ENCODE results near the gene CNTRL. TPM values are rescaled to one million over a fixed set of nuclear protein-coding genes. Genes with fewer than 3 reads are reported as not detected.

The CNTRL gene
- total and polyA plus RNA-seq, 2 donors (not counting 1 experiment from before 2014, with no cell fraction given) = 40.0 to 146 TPM

- H3K9me3 Mint-ChIP-seq (ENCODE audit: insufficient read depth) = no peaks in the 10 kb centered on the region
- ATAC-seq (ENCODE audit: low read depth) = no peak
These were observed 20.3 kb downstream of the CNTRL start for GRCh38 chr9:121095057-121095456.

More at GRCh38 chr9:121095057-121095456, 20.3 kb downstream of the CNTRL start:
- H3K9ac ChIP-seq (ENCODE audit: low read length) = no peak overlapping the region
- H3K79me2 ChIP-seq (ENCODE audit: control insufficient read depth, insufficient read depth, low read length) = peaks cover 9% of the 10 kb centered on the region
- POLR2A ChIA-PET = no interaction called here
- Mint-ChIP-seq H3K4me3 (no peak overlapping the region), H3K27me3 (no peaks in the 10 kb centered on the region), H3K27ac (no peak overlapping the region), H3K4me1 (peaks cover 16% of the 10 kb centered on the region)
- H3K4me3 ChIP-seq (ENCODE audit: control extremely low read depth in 1 of 5, extremely low read depth in 1 of 5, insufficient read depth in 1 of 5, low read depth in 2 of 5, low read length in 4 of 5) = no peak overlapping the region
- DNase-seq = no peak
- H3K36me3 ChIP-seq (replicated peaks in 1 of 2; ENCODE audit: control extremely low read depth in 1 of 2, control insufficient read depth in 1 of 2, extremely low read depth in 1 of 2, insufficient read depth in 2 of 2, low read length in 1 of 2) = peaks cover 8 to 50% of the 10 kb centered on the region in 2 experiments
- H3K27me3 ChIP-seq (replicated peaks in 1 of 4; ENCODE audit: control extremely low read depth in 1 of 4, control insufficient read depth in 3 of 4, insufficient read depth in 4 of 4, low read length in 3 of 4) = no peaks in the 10 kb centered on the region
- intact Hi-C loops (cut with micrococcal nuclease) = no loop called here
- no peaks in the 10 kb centered on the region for H4K20me1 ChIP-seq (ENCODE audit: control insufficient read depth, insufficient read depth, low read length, poor library complexity, severe bottlenecking)
- TF ChIP-seq CTCF (IDR thresholded peaks at IDR 0.05) = no peak
- no peak for TF ChIP-seq EZH2 (IDR thresholded peaks at IDR 0.05; ENCODE audit: borderline replicate concordance, insufficient read depth, low read depth, low read length, poor library complexity, severe bottlenecking)
- peaks cover 14 to 15% of the 10 kb centered on the region in 2 donors for H3K4me1 ChIP-seq (ENCODE audit: control insufficient read depth in 2 of 2, insufficient read depth in 2 of 2, low read length in 2 of 2)
- CTCF ChIA-PET = no interaction called here
- no peak overlapping the region for H2AFZ ChIP-seq (ENCODE audit: insufficient read depth, low read depth, low read length, poor library complexity, severe bottlenecking)
- H3K9me3 ChIP-seq (ENCODE audit: control extremely low read depth in 1 of 3, control insufficient read depth in 2 of 3, insufficient read depth in 1 of 3, low read length in 2 of 3) = no peaks in the 10 kb centered on the region
- H3K4me2 ChIP-seq (replicated peaks; ENCODE audit: low read depth, low read length, poor library complexity, severe bottlenecking) = no peak overlapping the region
- no peak overlapping the region for H3K27ac ChIP-seq (ENCODE audit: low read length in 2 of 2)
